ENCODE results near the gene ADGRG2. TPM values are rescaled to one million over a fixed set of nuclear protein-coding genes. Genes with fewer than 3 reads are reported as not detected.
"Not testable (repeated sequence)": the region's sequence is repeated elsewhere in the genome, so short reads cannot be mapped to it uniquely, and the experiment has no call there.

ADGRG2 gene
- total RNA-seq, 3 donors from 2014 or later (not counting 1 experiment from before 2014, with no cell fraction given): not detected

DNA sequence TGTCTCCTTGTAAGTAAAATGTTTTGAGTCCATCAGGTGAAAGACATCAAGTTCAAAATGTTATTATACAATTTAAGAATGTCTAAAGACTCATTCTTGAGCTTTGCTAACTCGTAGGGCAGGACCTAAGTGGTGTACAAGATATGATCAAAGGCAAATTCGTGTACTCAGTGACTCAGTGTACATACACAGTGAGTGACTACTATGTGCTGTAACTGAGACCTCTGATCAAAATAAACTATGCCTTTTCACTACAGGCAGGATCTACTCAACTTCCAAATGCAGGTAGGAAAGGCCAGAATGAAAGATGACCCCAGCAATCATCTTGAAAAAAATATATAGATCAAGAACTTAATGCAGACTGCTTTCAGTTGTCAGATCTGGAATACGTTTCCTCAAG, 49.9 kb downstream of the ADGRG2 start:
- DNase-seq (no peak), ATAC-seq (no peak)
- TF ChIP-seq, protein P1, sequence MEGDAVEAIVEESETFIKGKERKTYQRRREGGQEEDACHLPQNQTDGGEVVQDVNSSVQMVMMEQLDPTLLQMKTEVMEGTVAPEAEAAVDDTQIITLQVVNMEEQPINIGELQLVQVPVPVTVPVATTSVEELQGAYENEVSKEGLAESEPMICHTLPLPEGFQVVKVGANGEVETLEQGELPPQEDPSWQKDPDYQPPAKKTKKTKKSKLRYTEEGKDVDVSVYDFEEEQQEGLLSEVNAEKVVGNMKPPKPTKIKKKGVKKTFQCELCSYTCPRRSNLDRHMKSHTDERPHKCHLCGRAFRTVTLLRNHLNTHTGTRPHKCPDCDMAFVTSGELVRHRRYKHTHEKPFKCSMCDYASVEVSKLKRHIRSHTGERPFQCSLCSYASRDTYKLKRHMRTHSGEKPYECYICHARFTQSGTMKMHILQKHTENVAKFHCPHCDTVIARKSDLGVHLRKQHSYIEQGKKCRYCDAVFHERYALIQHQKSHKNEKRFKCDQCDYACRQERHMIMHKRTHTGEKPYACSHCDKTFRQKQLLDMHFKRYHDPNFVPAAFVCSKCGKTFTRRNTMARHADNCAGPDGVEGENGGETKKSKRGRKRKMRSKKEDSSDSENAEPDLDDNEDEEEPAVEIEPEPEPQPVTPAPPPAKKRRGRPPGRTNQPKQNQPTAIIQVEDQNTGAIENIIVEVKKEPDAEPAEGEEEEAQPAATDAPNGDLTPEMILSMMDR (IDR thresholded peaks at IDR 0.05): no peak
- H3K27ac Mint-ChIP-seq: no peak overlapping the region
- no peaks in the 10 kb centered on the region for H3K27me3 Mint-ChIP-seq (ENCODE audit: low read depth in 2 of 2)
- Histone ChIP-seq H3K27ac (ENCODE audit: low read length) (no peak overlapping the region), H3K27me3 (ENCODE audit: control insufficient read depth, insufficient read depth, low read length) (no peaks in the 10 kb centered on the region), H3K4me1 (ENCODE audit: control insufficient read depth, insufficient read depth, low read length) (no peaks in the 10 kb centered on the region), H3K4me3 (ENCODE audit: low read length) (no peak overlapping the region), H3K36me3 (ENCODE audit: control insufficient read depth, insufficient read depth, low read length) (no peaks in the 10 kb centered on the region), H3K9me3 (ENCODE audit: control insufficient read depth, insufficient read depth, low read length) (no peaks in the 10 kb centered on the region)
- WGBS (ENCODE audit: insufficient coverage): 62% methylated on average over 2 of the region's 3 CpGs
- H3K4me3 Mint-ChIP-seq: no peak overlapping the region
- intact Hi-C loops (cut with micrococcal nuclease): no loop called here
- no peaks in the 10 kb centered on the region for H3K36me3 Mint-ChIP-seq
- no peaks in the 10 kb centered on the region for H3K9me3 Mint-ChIP-seq
- H3K4me1 Mint-ChIP-seq: no peaks in the 10 kb centered on the region

DNA sequence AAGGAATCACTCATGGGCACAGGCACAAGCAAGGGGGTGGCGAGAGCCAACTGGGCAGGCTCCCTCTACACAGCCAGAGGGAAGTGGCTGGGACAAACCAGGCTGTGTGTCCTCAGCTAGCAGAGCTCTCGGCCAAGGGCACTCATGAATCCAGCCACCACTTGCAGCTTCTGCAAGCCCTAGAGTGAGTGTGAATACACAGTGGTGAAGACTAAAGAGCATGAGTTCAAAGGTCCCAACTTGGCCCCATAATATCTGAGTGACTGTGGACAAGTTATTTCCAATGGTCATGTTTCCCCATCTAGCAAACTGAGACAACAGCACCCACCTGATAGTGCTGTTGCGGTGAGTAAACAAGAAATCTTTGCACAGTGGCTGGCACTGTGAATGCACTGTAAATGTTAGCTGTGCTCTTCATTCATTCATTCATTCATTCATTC, 51.7 kb downstream of the ADGRG2 start:
- H3K27ac Mint-ChIP-seq: no peak overlapping the region
- WGBS (ENCODE audit: insufficient coverage): 88% methylated on average over 3 of the region's 3 CpGs
- ATAC-seq: no peak
- H3K36me3 ChIP-seq (ENCODE audit: control insufficient read depth, insufficient read depth, low read length): no peaks in the 10 kb centered on the region
- no peak overlapping the region for H3K4me3 ChIP-seq (ENCODE audit: low read length)
- H3K9me3 ChIP-seq (ENCODE audit: control insufficient read depth, insufficient read depth, low read length): no peaks in the 10 kb centered on the region
- TF ChIP-seq, protein P1 (IDR thresholded peaks at IDR 0.05): no peak
- no peaks in the 10 kb centered on the region for H3K9me3 Mint-ChIP-seq
- H3K27me3 ChIP-seq (ENCODE audit: control insufficient read depth, insufficient read depth, low read length): no peaks in the 10 kb centered on the region
- no peak for DNase-seq
- no peaks in the 10 kb centered on the region for H3K4me1 Mint-ChIP-seq
- no peak overlapping the region for H3K27ac ChIP-seq (ENCODE audit: low read length)
- no peak overlapping the region for H3K4me3 Mint-ChIP-seq
- no peaks in the 10 kb centered on the region for H3K4me1 ChIP-seq (ENCODE audit: control insufficient read depth, insufficient read depth, low read length)
- intact Hi-C loops (cut with micrococcal nuclease): no loop called here
- no peaks in the 10 kb centered on the region for H3K27me3 Mint-ChIP-seq (ENCODE audit: low read depth in 2 of 2)
- H3K36me3 Mint-ChIP-seq: no peaks in the 10 kb centered on the region

- H3K36me3 Mint-ChIP-seq; H3K27me3 ChIP-seq (ENCODE audit: control insufficient read depth, insufficient read depth, low read length); H3K4me3 Mint-ChIP-seq; H3K27ac ChIP-seq (ENCODE audit: low read length); H3K27me3 Mint-ChIP-seq (ENCODE audit: low read depth in 2 of 2); H3K4me1 ChIP-seq (ENCODE audit: control insufficient read depth, insufficient read depth, low read length); H3K9me3 ChIP-seq (ENCODE audit: control insufficient read depth, insufficient read depth, low read length); H3K27ac Mint-ChIP-seq; ATAC-seq; H3K4me1 Mint-ChIP-seq; DNase-seq; H3K4me3 ChIP-seq (ENCODE audit: low read length); H3K36me3 ChIP-seq (ENCODE audit: control insufficient read depth, insufficient read depth, low read length); H3K9me3 Mint-ChIP-seq; intact Hi-C loops (cut with micrococcal nuclease): not testable (repeated sequence)
- 93% methylated on average over 2 of the region's 4 CpGs for WGBS (ENCODE audit: insufficient coverage)
Measured at GRCh38 chrX:19066987-19067386, 55.3 kb downstream of the ADGRG2 start.

DNA sequence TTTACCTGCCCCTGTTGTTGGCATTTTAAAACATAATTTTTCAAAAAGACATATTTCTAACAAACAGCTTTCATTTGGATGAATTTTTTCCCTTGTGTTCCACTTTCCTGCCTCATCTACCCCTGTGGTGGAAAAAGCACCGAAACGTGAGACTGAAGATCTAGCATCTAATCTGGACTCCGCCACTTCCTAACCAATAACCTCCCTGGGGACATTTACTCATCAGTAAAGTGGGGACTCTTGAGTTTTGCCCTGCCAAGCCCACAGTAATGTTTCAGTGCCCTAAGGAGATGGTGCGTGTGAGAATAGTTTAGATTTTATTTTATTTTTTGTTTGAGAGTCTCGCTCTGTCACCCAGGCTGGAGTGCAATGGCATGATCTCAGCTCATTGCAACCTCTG, 56.7 kb downstream of the ADGRG2 start:
- DNase-seq: no peak
- no peaks in the 10 kb centered on the region for H3K36me3 Mint-ChIP-seq
- H3K27me3 Mint-ChIP-seq (ENCODE audit: low read depth in 2 of 2): no peaks in the 10 kb centered on the region
- H3K4me1 ChIP-seq (ENCODE audit: control insufficient read depth, insufficient read depth, low read length): no peaks in the 10 kb centered on the region
- no peaks in the 10 kb centered on the region for H3K27me3 ChIP-seq (ENCODE audit: control insufficient read depth, insufficient read depth, low read length)
- H3K9me3 Mint-ChIP-seq: no peaks in the 10 kb centered on the region
- no peak overlapping the region for H3K4me3 Mint-ChIP-seq
- intact Hi-C loops (cut with micrococcal nuclease): no loop called here
- WGBS (ENCODE audit: insufficient coverage): 59% methylated on average over 2 of the region's 5 CpGs
- no peaks in the 10 kb centered on the region for H3K36me3 ChIP-seq (ENCODE audit: control insufficient read depth, insufficient read depth, low read length)
- H3K4me3 ChIP-seq (ENCODE audit: low read length): no peak overlapping the region
- TF ChIP-seq, protein P1 (IDR thresholded peaks at IDR 0.05): no peak
- ATAC-seq: no peak
- no peaks in the 10 kb centered on the region for H3K4me1 Mint-ChIP-seq
- H3K27ac Mint-ChIP-seq: no peak overlapping the region
- no peak overlapping the region for H3K27ac ChIP-seq (ENCODE audit: low read length)
- H3K9me3 ChIP-seq (ENCODE audit: control insufficient read depth, insufficient read depth, low read length): no peaks in the 10 kb centered on the region

Measured in natural killer cell (primary cell).